Esophagus squamous epithelium (tissue), 5 donors: ENCODE measurements around the gene RASSF3. TPM values are rescaled to one million over a fixed set of nuclear protein-coding genes. Genes with fewer than 3 reads are reported as not detected.

Experiments
- DNase-seq: peaks from one replicate; lab custom pipeline; 2025; lab: John Stamatoyannopoulos, UW
- H3K27ac ChIP-seq, 4 donors: fragments of 200-600 bp; sonication (generic); one replicate each; pipeline ENCODE4 v1.5.1; 2016 to 2019; ENCODE audit warnings: mild to moderate bottlenecking in 1 of 4
- H3K27me3 ChIP-seq, 4 donors: fragments of 200-600 bp; sonication (generic); 1 replicate in 3 of 4; 2 replicates in 1 of 4; pipeline versions ENCODE4 v1.5.1 to v1.6.0; 2017 to 2021; ENCODE audit warnings: antibody characterized with exemption in 1 of 4
- H3K36me3 ChIP-seq, 3 donors: fragments of 200-600 bp; sonication (generic); one replicate each; pipeline ENCODE4 v1.5.1; 2016 to 2019
- H3K4me1 ChIP-seq, 3 donors: fragments of 200-600 bp; sonication (generic); one replicate each; pipeline ENCODE4 v1.5.1; 2017 to 2019
- H3K4me3 ChIP-seq, 4 donors: fragments of 200-600 bp; sonication (generic); 1 replicate in 3 of 4; 2 replicates in 1 of 4; pipeline ENCODE4 v1.5.1; 2016 to 2019; ENCODE audit warnings: mild to moderate bottlenecking in 2 of 4, moderate library complexity in 1 of 4
- H3K9me3 ChIP-seq, 3 donors: fragments of 200-600 bp; sonication (generic); one replicate each; pipeline ENCODE4 v1.5.1; 2016 to 2019
- POLR2A ChIP-seq, 4 donors: fragments of 450-650 bp; IDR thresholded peaks; one replicate each; pipeline ENCODE4 v1.6.1; 2017; ENCODE audit warnings: antibody characterized with exemption in 4 of 4, mild to moderate bottlenecking in 4 of 4, moderate library complexity in 3 of 4
- WGBS, 2 donors: methylation state at CpG; one replicate each; pipeline ENCODE4 v1.1.5; 2018; 5-methylcytosine and 5-hydroxymethylcytosine counted together
- intact Hi-C: fragments of 100-400 bp; cut with DNase I; formaldehyde crosslinking; loops from one replicate; pipeline ENCODE4 v1.15.0; 2022
- total RNA-seq, 4 donors: library from RNA; depleted of rRNA; stranded (reverse); fragments of >200 nt; gene quantifications; one replicate each; pipeline ENCODE4 v1.1.0, GENCODE V29; 2016
- TF ChIP-seq, protein P1 (sequence below), 6 experiments: fragments of 450-650 bp in 4 of 6; fragments of 200-600 bp in 2 of 6; sonication (generic) in 2 of 6; IDR thresholded peaks; one replicate each; pipeline ENCODE4 v1.5.1; 2016 to 2019; ENCODE audit warnings: antibody characterized with exemption in 6 of 6, mild to moderate bottlenecking in 4 of 6, moderate library complexity in 4 of 6
- donor health status: DM: yes; HTN: yes; CAD: no.

Gene RASSF3
- total RNA-seq, 4 donors from 2014 or later = 10.4 to 44.4 (median 15.5) TPM

DNA sequence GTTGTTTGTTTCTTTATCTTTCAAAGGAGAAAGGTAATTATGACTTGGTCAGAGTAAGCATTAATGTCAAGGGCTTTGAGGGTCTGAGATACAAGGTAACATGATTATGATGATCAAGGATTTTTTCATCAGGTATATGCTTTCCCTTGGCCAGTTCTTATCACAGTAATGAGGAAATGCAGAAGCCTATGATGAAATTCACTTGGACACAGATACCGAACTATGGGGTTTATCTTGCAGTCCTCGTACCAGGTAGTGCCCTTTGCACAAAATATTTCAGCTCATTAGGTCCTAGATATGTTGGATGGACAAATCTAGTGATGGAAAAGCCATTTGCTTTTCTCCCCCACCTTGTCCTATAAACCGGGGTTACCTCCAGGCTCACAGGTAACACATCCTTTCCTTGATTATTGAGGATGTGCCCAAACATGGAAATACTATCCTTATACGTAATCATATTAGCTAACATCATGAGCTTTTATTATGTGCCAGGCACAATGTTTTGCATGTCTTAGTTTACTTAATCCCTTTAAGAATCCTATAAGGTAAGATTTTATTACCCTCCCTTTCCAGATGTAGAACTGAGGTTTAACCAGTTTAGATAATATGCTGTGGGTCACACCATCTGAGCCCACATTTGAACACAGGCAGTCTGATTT, 7.0 kb upstream of the RASSF3 start:
- Histone ChIP-seq H3K4me1 (peaks cover 0 to under 1% (median 0%) of the 10 kb centered on the region in 3 donors), H3K27me3 (no peaks in the 10 kb centered on the region), H3K27ac (no peak overlapping the region), H3K4me3 (no peak overlapping the region), H3K36me3 (no peaks in the 10 kb centered on the region), H3K9me3 (no peaks in the 10 kb centered on the region)
- WGBS, 2 donors = 63 to 84% methylated on average over 4 of the region's 4 CpGs
- intact Hi-C loops = no loop called here
- DNase-seq = no peak
- TF ChIP-seq, protein P1, sequence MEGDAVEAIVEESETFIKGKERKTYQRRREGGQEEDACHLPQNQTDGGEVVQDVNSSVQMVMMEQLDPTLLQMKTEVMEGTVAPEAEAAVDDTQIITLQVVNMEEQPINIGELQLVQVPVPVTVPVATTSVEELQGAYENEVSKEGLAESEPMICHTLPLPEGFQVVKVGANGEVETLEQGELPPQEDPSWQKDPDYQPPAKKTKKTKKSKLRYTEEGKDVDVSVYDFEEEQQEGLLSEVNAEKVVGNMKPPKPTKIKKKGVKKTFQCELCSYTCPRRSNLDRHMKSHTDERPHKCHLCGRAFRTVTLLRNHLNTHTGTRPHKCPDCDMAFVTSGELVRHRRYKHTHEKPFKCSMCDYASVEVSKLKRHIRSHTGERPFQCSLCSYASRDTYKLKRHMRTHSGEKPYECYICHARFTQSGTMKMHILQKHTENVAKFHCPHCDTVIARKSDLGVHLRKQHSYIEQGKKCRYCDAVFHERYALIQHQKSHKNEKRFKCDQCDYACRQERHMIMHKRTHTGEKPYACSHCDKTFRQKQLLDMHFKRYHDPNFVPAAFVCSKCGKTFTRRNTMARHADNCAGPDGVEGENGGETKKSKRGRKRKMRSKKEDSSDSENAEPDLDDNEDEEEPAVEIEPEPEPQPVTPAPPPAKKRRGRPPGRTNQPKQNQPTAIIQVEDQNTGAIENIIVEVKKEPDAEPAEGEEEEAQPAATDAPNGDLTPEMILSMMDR (IDR thresholded peaks at IDR 0.05) = no peak

DNA sequence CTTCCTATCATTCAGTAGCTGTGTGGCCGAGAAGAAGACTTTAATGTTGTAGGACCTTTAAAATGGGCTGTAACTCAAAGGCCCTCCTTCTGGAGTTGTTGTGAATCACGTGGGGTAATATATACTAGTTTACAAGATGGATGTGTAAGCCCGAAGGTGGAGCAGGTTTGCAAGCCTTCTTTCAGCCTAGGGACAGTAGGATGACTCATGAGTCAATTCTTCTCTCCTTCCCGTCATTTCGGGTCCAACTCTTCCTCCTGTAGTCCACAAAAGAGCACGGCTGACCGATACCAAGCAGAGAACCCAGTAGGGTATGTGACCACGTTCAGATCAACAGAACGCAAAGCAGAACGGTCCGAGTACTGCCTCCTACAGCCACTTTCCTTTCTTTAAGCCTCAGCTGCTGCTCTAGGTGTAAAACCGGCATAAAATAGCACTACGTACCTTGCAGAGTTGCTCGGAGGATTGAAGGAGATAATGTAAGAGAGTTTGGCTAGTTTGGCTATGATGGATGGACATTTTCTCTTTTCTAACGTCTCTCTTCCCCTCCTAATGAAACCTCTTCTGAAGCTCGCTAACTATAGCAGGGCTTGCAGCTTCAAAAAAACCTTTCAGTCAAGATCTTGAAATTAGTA, 1.3 kb upstream of the RASSF3 start:
- no peaks in the 10 kb centered on the region for H3K27me3 ChIP-seq
- H3K9me3 ChIP-seq = no peaks in the 10 kb centered on the region
- no peak for DNase-seq
- intact Hi-C loops = no loop called here
- H3K27ac ChIP-seq = peak overlapping the region; percentile 81 to 96 (median 92)
- no peaks in the 10 kb centered on the region for H3K36me3 ChIP-seq
- H3K4me3 ChIP-seq = peak overlapping the region; percentile 86 to 99 (median 93)
- peak in 1 of 4 donors; percentile 33 for TF ChIP-seq POLR2A (IDR thresholded peaks at IDR 0.05)
- TF ChIP-seq, protein P1 (IDR thresholded peaks at IDR 0.05) = no peak
- peaks cover 3 to 47% (median 5%) of the 10 kb centered on the region in 3 donors for H3K4me1 ChIP-seq
- WGBS, 2 donors = 1% methylated on average over 16 of the region's 16 CpGs

DNA sequence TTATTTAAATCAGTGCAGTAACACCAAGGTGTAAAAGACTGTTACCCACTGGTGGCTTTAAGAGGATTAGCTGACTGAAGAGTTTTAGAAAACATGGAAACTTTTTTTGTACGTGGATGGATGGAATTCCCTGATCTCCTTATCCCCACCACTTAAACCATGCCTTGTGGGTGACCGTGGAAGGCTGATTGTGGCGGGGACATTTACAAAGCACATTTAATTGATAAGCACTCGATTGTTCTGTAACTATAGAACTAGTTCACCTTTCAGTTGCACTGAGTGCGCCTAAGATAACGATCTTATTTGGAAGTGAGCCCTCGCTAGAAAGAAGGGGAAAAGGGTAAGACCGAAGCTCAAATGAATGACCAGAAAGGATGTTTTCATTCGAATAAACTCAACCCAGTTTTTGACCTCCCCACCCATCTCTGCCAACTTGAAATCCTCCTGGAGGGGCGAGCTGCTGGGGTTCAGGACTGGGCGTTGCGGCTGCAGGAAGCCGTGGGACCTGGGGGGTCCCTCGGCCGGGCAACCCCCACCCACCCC, 688 bp upstream of the RASSF3 start:
- no peak for DNase-seq
- Histone ChIP-seq H3K9me3 (no peaks in the 10 kb centered on the region), H3K4me3 (peak overlapping the region; percentile 86 to 99 (median 93)), H3K27me3 (no peaks in the 10 kb centered on the region), H3K4me1 (peaks cover 3 to 47% (median 5%) of the 10 kb centered on the region in 3 donors), H3K36me3 (no peaks in the 10 kb centered on the region), H3K27ac (peak overlapping the region; percentile 81 to 96 (median 92))
- intact Hi-C loops = loop anchor here (10.0 kb wide), 1 partner anchor 85 kb away; no protein-coding TSS in a partner anchor
- TF ChIP-seq, protein P1 (IDR thresholded peaks at IDR 0.05) = no peak
- TF ChIP-seq POLR2A (IDR thresholded peaks at IDR 0.05) = no peak
- 0 to 1% methylated on average over 9 to 11 of the region's 15 CpGs for WGBS, 2 donors

DNA sequence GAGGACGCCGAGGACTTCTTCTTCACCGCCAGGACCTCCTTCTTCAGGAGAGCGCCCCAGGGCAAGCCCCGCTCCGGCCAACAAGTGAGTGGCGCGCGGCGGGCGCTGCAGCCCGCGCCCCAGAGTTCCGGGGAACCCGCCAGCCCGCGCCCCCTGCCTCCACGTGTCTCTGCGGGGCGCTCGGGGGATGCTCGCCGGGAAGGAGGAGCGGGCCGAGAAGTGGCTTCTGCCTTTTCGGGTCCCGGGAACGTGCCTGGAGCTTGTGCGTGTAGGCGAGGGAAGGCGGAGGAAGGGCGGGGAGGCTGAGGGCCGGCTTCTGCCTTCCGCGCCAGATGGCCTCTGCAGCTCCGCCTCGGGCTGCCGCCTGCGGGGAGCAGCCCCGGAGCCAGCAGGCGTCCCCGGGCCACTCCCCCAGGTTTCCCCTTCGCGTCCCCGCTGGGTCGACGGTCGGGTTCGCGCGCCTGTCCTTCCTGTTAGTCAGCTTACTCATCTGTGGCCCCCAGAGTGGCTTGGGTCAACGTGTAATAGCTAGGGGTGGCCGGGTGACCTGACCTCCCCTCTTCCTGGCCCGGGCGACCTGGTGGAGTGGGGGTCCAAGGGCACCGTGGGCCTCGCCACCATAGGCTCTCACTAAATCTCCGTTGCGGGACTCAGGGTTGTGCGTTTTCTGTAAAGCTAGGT, 505 bp downstream of the RASSF3 start:
- intact Hi-C loops = loop anchor here (10.0 kb wide), 1 partner anchor 84 kb away; no protein-coding TSS in a partner anchor
- peaks cover 5 to 53% (median 5%) of the 10 kb centered on the region in 3 donors for H3K4me1 ChIP-seq
- no peak for DNase-seq
- H3K4me3 ChIP-seq = peak overlapping the region; percentile 86 to 99 (median 93)
- H3K27ac ChIP-seq = peak overlapping the region; percentile 81 to 96 (median 92)
- no CpG with 5 or more reads among the region's 60 CpGs for WGBS, 2 donors
- peak in 2 of 4 donors; percentile 7 to 10 for TF ChIP-seq POLR2A (IDR thresholded peaks at IDR 0.05)
- TF ChIP-seq, protein P1 (IDR thresholded peaks at IDR 0.05) = no peak
- no peaks in the 10 kb centered on the region for H3K36me3 ChIP-seq
- no peaks in the 10 kb centered on the region for H3K9me3 ChIP-seq
- H3K27me3 ChIP-seq = no peaks in the 10 kb centered on the region
